Suprapubic skin (tissue), 4 donors: ENCODE results near the gene TRIM6. TPM values are rescaled to one million over a fixed set of nuclear protein-coding genes. Genes with fewer than 3 reads are reported as not detected.

Source experiments
- DNase-seq, 2 donors: peaks; one replicate each; pipeline ENCODE4 v3.0.0-alpha.2; 2019; ENCODE audit warnings: low spot score in 2 of 2
- H3K27ac ChIP-seq: fragments of 200-600 bp; sonication (generic); one replicate; pipeline ENCODE4 v1.5.1; 2019
- H3K27me3 ChIP-seq: fragments of 200-600 bp; sonication (generic); one replicate; pipeline ENCODE4 v1.5.1; 2019
- H3K36me3 ChIP-seq: fragments of 200-600 bp; sonication (generic); one replicate; pipeline ENCODE4 v1.5.1; 2019
- H3K4me1 ChIP-seq: fragments of 200-600 bp; sonication (generic); one replicate; pipeline ENCODE4 v1.5.1; 2019
- H3K4me3 ChIP-seq: fragments of 200-600 bp; sonication (generic); one replicate; pipeline ENCODE4 v1.5.1; 2019; ENCODE audit warnings: mild to moderate bottlenecking
- H3K9me3 ChIP-seq: fragments of 200-600 bp; sonication (generic); one replicate; pipeline ENCODE4 v1.5.1; 2019
- CTCF ChIP-seq, 2 donors: fragments of 200-600 bp in 1 of 2; fragments of 450-650 bp in 1 of 2; sonication (generic) in 1 of 2; IDR thresholded peaks; one replicate each; pipeline ENCODE4 v1.5.1; 2016 to 2019; ENCODE audit warnings: antibody characterized with exemption in 2 of 2, mild to moderate bottlenecking in 1 of 2, moderate library complexity in 1 of 2
- EP300 ChIP-seq: sonication (generic); formaldehyde crosslinking; IDR thresholded peaks from one replicate; pipeline ENCODE4 v1.6.1; 2017; ENCODE audit warnings: antibody characterized with exemption
- POLR2A ChIP-seq, 2 donors: fragments of 450-650 bp; IDR thresholded peaks; one replicate each; pipeline ENCODE4 v1.6.1; 2017; ENCODE audit warnings: antibody characterized with exemption in 2 of 2, mild to moderate bottlenecking in 2 of 2, moderate library complexity in 2 of 2
- POLR2AphosphoS5 ChIP-seq, 3 donors: sonication (generic); formaldehyde crosslinking; IDR thresholded peaks; one replicate each; pipeline ENCODE4 v1.6.1; 2017; ENCODE audit warnings: antibody characterized with exemption in 3 of 3
- WGBS: methylation state at CpG from one replicate; pipeline ENCODE4 v1.1.5; 2018; 5-methylcytosine and 5-hydroxymethylcytosine counted together
- total RNA-seq, 4 donors: library from RNA; depleted of rRNA; stranded (reverse); fragments of >200 nt; gene quantifications; one replicate each; pipeline ENCODE4 v1.1.0, GENCODE V29; 2016

The TRIM6 gene
- total RNA-seq, result 1 to 10 TPM in 3 of 4 donors, under 1 TPM in 1; 0.72 to 4.8 (median 1.9) TPM

- Histone ChIP-seq H3K9me3 (no peaks in the 10 kb centered on the region), H3K4me3 (peak within 1 kb of the TSS; percentile 50), H3K36me3 (no peaks in the 10 kb centered on the region), H3K27ac (no peak within 1 kb of the TSS), H3K27me3 (no peaks in the 10 kb centered on the region), H3K4me1 (peaks cover 15% of the 10 kb centered on the region)
- TF ChIP-seq EP300 (no peak), POLR2A (IDR thresholded peaks at IDR 0.05) (no peak), POLR2AphosphoS5 (IDR thresholded peaks at IDR 0.05) (no peak)
- DNase-seq, result peak; percentile 71 to 79
- WGBS, result 11% methylated on average over 11 of the region's 20 CpGs
Observed at GRCh38 chr11:5596607-5597201, at the start of gene TRIM6. TRIM6 (plus strand) TSS chr11:5596637; CDS start chr11:5596898, 261 bp downstream.

GRCh38 chr11:5547982-5548381 is 48.5 kb upstream of the TRIM6 start:
- no peaks in the 10 kb centered on the region for H3K9me3 ChIP-seq
- H3K27ac ChIP-seq, result no peak overlapping the region
- WGBS, result 96% methylated on average over 1 of the region's 1 CpG
- H3K36me3 ChIP-seq, result no peaks in the 10 kb centered on the region
- H3K4me1 ChIP-seq, result no peaks in the 10 kb centered on the region
- H3K4me3 ChIP-seq, result no peak overlapping the region
- no peak for DNase-seq
- H3K27me3 ChIP-seq, result no peaks in the 10 kb centered on the region
- TF ChIP-seq CTCF (IDR thresholded peaks at IDR 0.05) (no peak), POLR2A (IDR thresholded peaks at IDR 0.05) (no peak), EP300 (no peak), POLR2AphosphoS5 (IDR thresholded peaks at IDR 0.05) (no peak)

- WGBS, result 42% methylated on average over 1 of the region's 1 CpG
- DNase-seq, result no peak
Observed at GRCh38 chr11:5548440-5548839, 48.0 kb upstream of the TRIM6 start, which contains the start of gene OR52H1. OR52H1 (minus strand) TSS chr11:5548540; CDS start chr11:5545505, 3,035 bp downstream.

GRCh38 chr11:5550440-5551095 is 45.9 kb upstream of the TRIM6 start:
- H3K4me3 ChIP-seq, result no peak overlapping the region
- no peaks in the 10 kb centered on the region for H3K36me3 ChIP-seq
- H3K9me3 ChIP-seq, result no peaks in the 10 kb centered on the region
- no peak for DNase-seq
- TF ChIP-seq POLR2AphosphoS5 (IDR thresholded peaks at IDR 0.05), result no peak
- no peak for TF ChIP-seq POLR2A (IDR thresholded peaks at IDR 0.05)
- TF ChIP-seq EP300, result no peak
- TF ChIP-seq CTCF (IDR thresholded peaks at IDR 0.05), result no peak
- no peak overlapping the region for H3K27ac ChIP-seq
- H3K4me1 ChIP-seq, result no peaks in the 10 kb centered on the region
- no peaks in the 10 kb centered on the region for H3K27me3 ChIP-seq
- 63% methylated on average over 5 of the region's 5 CpGs for WGBS

More at GRCh38 chr11:5548440-5548839, 48.0 kb upstream of the TRIM6 start, which contains the start of gene OR52H1:
- no peak for TF ChIP-seq CTCF (IDR thresholded peaks at IDR 0.05)
- TF ChIP-seq EP300, result no peak
- TF ChIP-seq POLR2A (IDR thresholded peaks at IDR 0.05), result no peak
- no peak for TF ChIP-seq POLR2AphosphoS5 (IDR thresholded peaks at IDR 0.05)
- no peak within 1 kb of the TSS for H3K27ac ChIP-seq
- no peaks in the 10 kb centered on the region for H3K27me3 ChIP-seq
- H3K4me1 ChIP-seq, result no peaks in the 10 kb centered on the region
- H3K36me3 ChIP-seq, result no peaks in the 10 kb centered on the region
- no peaks in the 10 kb centered on the region for H3K9me3 ChIP-seq
- no peak within 1 kb of the TSS for H3K4me3 ChIP-seq

- Histone ChIP-seq H3K4me1 (no peaks in the 10 kb centered on the region), H3K4me3 (no peak overlapping the region), H3K27ac (no peak overlapping the region), H3K9me3 (no peaks in the 10 kb centered on the region), H3K36me3 (no peaks in the 10 kb centered on the region), H3K27me3 (no peaks in the 10 kb centered on the region)
- TF ChIP-seq POLR2AphosphoS5 (IDR thresholded peaks at IDR 0.05) (no peak), EP300 (no peak), POLR2A (IDR thresholded peaks at IDR 0.05) (no peak), CTCF (IDR thresholded peaks at IDR 0.05) (no peak)
- no peak for DNase-seq
Observed at GRCh38 chr11:5553343-5553742, 43.1 kb upstream of the TRIM6 start.
